Measurements from ENCODE around the gene PDZD7.

- TF ChIP-seq CTCF (IDR thresholded peaks at IDR 0.05; ENCODE audit: low read depth, low read length, missing input control), result no peak
- no peak for TF ChIP-seq JUND (IDR thresholded peaks at IDR 0.05)
- no peak for TF ChIP-seq TAF1 (conservative IDR thresholded peaks at IDR 0.05)
- no peak for TF ChIP-seq GABPA (IDR thresholded peaks at IDR 0.05 in 1 of 2, conservative IDR thresholded peaks at IDR 0.05 in 1 of 2)
- no peak for TF ChIP-seq RAD21 (IDR thresholded peaks at IDR 0.05)
- TF ChIP-seq YY1 (IDR thresholded peaks at IDR 0.05), result no peak
- TF ChIP-seq RXRA (IDR thresholded peaks at IDR 0.05), result no peak
- TF ChIP-seq ZBTB33 (IDR thresholded peaks at IDR 0.05), result no peak
- no peak for TF ChIP-seq FOXA2 (IDR thresholded peaks at IDR 0.05)
- TF ChIP-seq REST (IDR thresholded peaks at IDR 0.05), result no peak
These were observed 21.4 kb upstream of the PDZD7 start for GRCh38 chr10:101052285-101052684.
